PC-9 (cell line): ENCODE results near the gene OPTN. TPM values are rescaled to one million over a fixed set of nuclear protein-coding genes. Genes with fewer than 3 reads are reported as not detected.

Experiments used
- BruUV-seq: library from RNA; stranded (reverse); fragments of 400-500 nt; replicated peaks from 2 replicates; lab custom pipeline; 2021; lab: Mats Ljungman, UMichigan
- CTCF ChIA-PET: fragments of 300-600 bp; sonication (Branson Sonifier 250); formaldehyde crosslinking; loops from one replicate; lab custom pipeline; 2022; ENCODE audit warnings: antibody characterized with exemption; lab: Charles Lee
- POLR2A ChIA-PET: fragments of 300-600 bp; sonication (Branson Sonifier 250); formaldehyde crosslinking; loops from one replicate; lab custom pipeline; 2022; ENCODE audit warnings: antibody characterized with exemption; ENCODE audit not compliant: unreplicated experiment; lab: Charles Lee
- DNase-seq, 2 experiments: peaks; one replicate each; pipeline versions ENCODE4 v3.0.0 to v3.0.0-alpha.2; 2015 to 2022; ENCODE audit warnings: mixed read lengths in 1 of 2
- H2AFZ ChIP-seq: fragments of 200-600 bp; sonication (generic); 2 replicates; pipeline ENCODE4 v1.8.1; 2017; ENCODE audit warnings: antibody characterized with exemption
- H3F3A ChIP-seq: fragments of 200-600 bp; sonication (generic); 2 replicates; pipeline ENCODE4 v1.8.1; 2017; ENCODE audit warnings: antibody characterized with exemption, mild to moderate bottlenecking, low read depth; ENCODE audit not compliant: insufficient read depth
- H3K27ac ChIP-seq: fragments of 200-600 bp; sonication (generic); 2 replicates; pipeline ENCODE4 v1.6.1; 2016; ENCODE audit warnings: mixed run types
- H3K27me3 ChIP-seq: fragments of 200-600 bp; sonication (generic); 2 replicates; pipeline ENCODE4 v1.6.1; 2016; ENCODE audit warnings: low read depth, mixed run types; ENCODE audit not compliant: insufficient read depth
- H3K36me3 ChIP-seq: fragments of 200-600 bp; sonication (generic); 2 replicates; pipeline ENCODE4 v1.6.1; 2016; ENCODE audit warnings: low read depth, mixed run types
- H3K4me1 ChIP-seq: fragments of 200-600 bp; sonication (generic); replicated peaks from 2 replicates; pipeline ENCODE4 v1.6.1; 2016; ENCODE audit warnings: mixed run types; ENCODE audit not compliant: insufficient read depth
- H3K4me2 ChIP-seq: fragments of 200-600 bp; sonication (generic); 2 replicates; pipeline ENCODE4 v1.6.1; 2017; ENCODE audit warnings: mixed run types
- H3K4me3 ChIP-seq: fragments of 200-600 bp; sonication (generic); 2 replicates; pipeline ENCODE4 v1.6.1; 2016; ENCODE audit warnings: mixed run types
- H3K79me2 ChIP-seq: fragments of 200-600 bp; sonication (generic); 2 replicates; pipeline ENCODE4 v1.6.1; 2017; ENCODE audit warnings: low read depth, mixed run types
- H3K9me2 ChIP-seq: fragments of 200-600 bp; sonication (generic); 2 replicates; pipeline ENCODE4 v1.8.1; 2017; ENCODE audit warnings: mild to moderate bottlenecking; ENCODE audit not compliant: insufficient read depth
- H3K9me3 ChIP-seq: fragments of 200-600 bp; sonication (generic); 2 replicates; pipeline ENCODE4 v1.8.1; 2016; ENCODE audit warnings: low read depth; ENCODE audit not compliant: insufficient read depth
- H4K20me1 ChIP-seq: fragments of 200-600 bp; sonication (generic); 2 replicates; pipeline ENCODE4 v1.8.1; 2017; ENCODE audit not compliant: insufficient read depth
- EZH2 ChIP-seq: fragments of 200-600 bp; sonication (generic); IDR thresholded peaks from 2 replicates; pipeline ENCODE4 v1.8.0; 2017; ENCODE audit warnings: antibody characterized with exemption, low read depth
- intact Hi-C: fragments of 100-400 bp; cut with micrococcal nuclease; formaldehyde crosslinking; loops from one replicate; pipeline ENCODE4 v1.10.0; 2022; ENCODE audit not compliant: unreplicated experiment
- total RNA-seq: library from RNA; stranded (reverse); gene quantifications from 2 replicates; pipeline ENCODE4 v1.2.3, GENCODE V29; 2021
- TF ChIP-seq, protein P1 (sequence below): fragments of 200-600 bp; sonication (generic); conservative IDR thresholded peaks from 2 replicates; pipeline ENCODE4 v1.6.1; 2017; ENCODE audit warnings: mixed run types, antibody characterized with exemption, mild to moderate bottlenecking, moderate library complexity

The OPTN gene
- total RNA-seq, 1 experiment from 2014 or later, result 26.6 TPM

- Histone ChIP-seq H3K9me2 (no peaks in the 10 kb centered on the region), H3K4me2 (no peak overlapping the region), H3K27me3 (no peaks in the 10 kb centered on the region), H4K20me1 (no peaks in the 10 kb centered on the region), H3K27ac (no peak overlapping the region), H2AFZ (no peak overlapping the region), H3K36me3 (no peaks in the 10 kb centered on the region), H3K9me3 (no peaks in the 10 kb centered on the region), H3F3A (no peaks in the 10 kb centered on the region), H3K4me1 (no peaks in the 10 kb centered on the region), H3K4me3 (no peak overlapping the region), H3K79me2 (no peaks in the 10 kb centered on the region)
- DNase-seq, result no peak
- intact Hi-C loops, result no loop called here
- no peak for TF ChIP-seq EZH2
- TF ChIP-seq, protein P1, sequence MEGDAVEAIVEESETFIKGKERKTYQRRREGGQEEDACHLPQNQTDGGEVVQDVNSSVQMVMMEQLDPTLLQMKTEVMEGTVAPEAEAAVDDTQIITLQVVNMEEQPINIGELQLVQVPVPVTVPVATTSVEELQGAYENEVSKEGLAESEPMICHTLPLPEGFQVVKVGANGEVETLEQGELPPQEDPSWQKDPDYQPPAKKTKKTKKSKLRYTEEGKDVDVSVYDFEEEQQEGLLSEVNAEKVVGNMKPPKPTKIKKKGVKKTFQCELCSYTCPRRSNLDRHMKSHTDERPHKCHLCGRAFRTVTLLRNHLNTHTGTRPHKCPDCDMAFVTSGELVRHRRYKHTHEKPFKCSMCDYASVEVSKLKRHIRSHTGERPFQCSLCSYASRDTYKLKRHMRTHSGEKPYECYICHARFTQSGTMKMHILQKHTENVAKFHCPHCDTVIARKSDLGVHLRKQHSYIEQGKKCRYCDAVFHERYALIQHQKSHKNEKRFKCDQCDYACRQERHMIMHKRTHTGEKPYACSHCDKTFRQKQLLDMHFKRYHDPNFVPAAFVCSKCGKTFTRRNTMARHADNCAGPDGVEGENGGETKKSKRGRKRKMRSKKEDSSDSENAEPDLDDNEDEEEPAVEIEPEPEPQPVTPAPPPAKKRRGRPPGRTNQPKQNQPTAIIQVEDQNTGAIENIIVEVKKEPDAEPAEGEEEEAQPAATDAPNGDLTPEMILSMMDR, result no peak
- no TSS peak for BruUV-seq
- CTCF ChIA-PET, result no interaction called here
- POLR2A ChIA-PET, result no interaction called here
These were observed 39.7 kb downstream of the OPTN start for GRCh38 chr10:13139676-13140075.

DNA sequence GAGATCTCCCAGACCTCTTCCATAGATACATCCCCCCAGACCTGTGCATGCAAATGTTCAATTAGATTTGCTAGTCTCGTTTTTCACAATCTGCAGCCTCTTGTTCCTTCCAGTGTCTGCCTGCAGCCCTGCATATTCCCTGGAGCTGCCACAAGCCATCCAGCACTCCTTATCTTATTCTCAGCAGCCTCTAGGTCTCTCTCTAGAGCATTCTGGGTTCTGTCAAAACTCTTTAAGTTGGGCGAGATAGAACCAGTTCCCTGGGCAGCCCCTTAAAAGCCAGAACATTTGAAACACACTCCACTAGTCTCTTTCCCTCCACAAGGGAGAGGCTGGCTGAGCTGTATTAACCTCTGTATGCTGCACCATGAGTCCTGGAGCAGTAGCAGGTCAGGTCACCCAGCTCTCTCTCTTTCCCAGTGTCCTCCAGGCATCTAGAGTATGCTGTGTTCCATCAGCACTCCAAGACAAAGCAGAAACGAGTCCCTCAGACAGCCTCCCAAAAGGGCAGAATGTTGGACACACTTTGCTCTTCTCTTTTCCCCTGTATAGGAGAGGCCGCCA lies 40.7 kb downstream of the OPTN start:
- H3K4me3 ChIP-seq, result no peak overlapping the region
- no peak for DNase-seq
- POLR2A ChIA-PET, result no interaction called here
- no peak overlapping the region for H3K4me2 ChIP-seq
- no peaks in the 10 kb centered on the region for H3K9me2 ChIP-seq
- H4K20me1 ChIP-seq, result no peaks in the 10 kb centered on the region
- no peaks in the 10 kb centered on the region for H3K36me3 ChIP-seq
- TF ChIP-seq, protein P1, result no peak
- TF ChIP-seq EZH2, result no peak
- no peaks in the 10 kb centered on the region for H3K79me2 ChIP-seq
- H2AFZ ChIP-seq, result no peak overlapping the region
- no peak overlapping the region for H3K27ac ChIP-seq
- intact Hi-C loops, result no loop called here
- H3F3A ChIP-seq, result no peaks in the 10 kb centered on the region
- H3K27me3 ChIP-seq, result no peaks in the 10 kb centered on the region
- CTCF ChIA-PET, result no interaction called here
- no TSS peak for BruUV-seq
- no peaks in the 10 kb centered on the region for H3K4me1 ChIP-seq
- H3K9me3 ChIP-seq, result no peaks in the 10 kb centered on the region

- intact Hi-C loops, result no loop called here
- no peaks in the 10 kb centered on the region for H3F3A ChIP-seq
- DNase-seq, result no peak
- H3K9me3 ChIP-seq, result no peaks in the 10 kb centered on the region
- H3K4me1 ChIP-seq, result 0 out of 2 replicates have a peak, but pooled peaks cover 8% of the 10 kb centered on the region
- TF ChIP-seq, protein P1, result no peak
- no peak for TF ChIP-seq EZH2
- H3K9me2 ChIP-seq, result no peaks in the 10 kb centered on the region
- H3K79me2 ChIP-seq, result no peaks in the 10 kb centered on the region
- POLR2A ChIA-PET, result no interaction called here
- H3K27ac ChIP-seq, result no peak overlapping the region
- no peak overlapping the region for H3K4me3 ChIP-seq
- H3K4me2 ChIP-seq, result no peak overlapping the region
- CTCF ChIA-PET, result no interaction called here
- no peaks in the 10 kb centered on the region for H3K27me3 ChIP-seq
- no peaks in the 10 kb centered on the region for H4K20me1 ChIP-seq
- no peaks in the 10 kb centered on the region for H3K36me3 ChIP-seq
- no peak overlapping the region for H2AFZ ChIP-seq
- no TSS peak for BruUV-seq
These were observed 43.8 kb downstream of the OPTN start for GRCh38 chr10:13143766-13144165.
